SK-N-SH (cell line): ENCODE results near the gene AHNAK2. TPM values are rescaled to one million over a fixed set of nuclear protein-coding genes. Genes with fewer than 3 reads are reported as not detected.
"Not testable (repeated sequence)": the region's sequence is repeated elsewhere in the genome, so short reads cannot be mapped to it uniquely, and the experiment has no call there.

Source experiments
- CTCF ChIA-PET: fragments of 300-600, 350-600 bp; formaldehyde crosslinking; extraction: SDS; loops from one replicate; lab custom pipeline; 2021; lab: Yijun Ruan, JAX
- POLR2A ChIA-PET: fragments of 350-600 bp; sonication (Branson Sonifier 250); formaldehyde crosslinking; extraction: SDS; loops from one replicate; lab custom pipeline; 2020; ENCODE audit warnings: antibody characterized with exemption, inconsistent platforms; lab: Yijun Ruan, JAX
- DNase-seq: peaks from one replicate; pipeline ENCODE4 v3.0.0; 2012
- H2AFZ ChIP-seq: fragments of 200-600 bp; sonication (generic); 2 replicates; pipeline ENCODE4 v1.8.1; 2016; ENCODE audit warnings: antibody characterized with exemption, mild to moderate bottlenecking, low read depth
- H3F3A ChIP-seq: fragments of 200-600 bp; sonication (generic); replicated peaks from 2 replicates; pipeline ENCODE3; 2016; ENCODE audit warnings: antibody characterized with exemption, mild to moderate bottlenecking; ENCODE audit not compliant: insufficient read depth
- H3K27ac ChIP-seq, 2 experiments: fragments of 200-500 bp in 1 of 2; fragments of 200-600 bp in 1 of 2; sonication (Bioruptor generic) in 1 of 2; sonication (generic), shearing (Covaris generic) in 1 of 2; 2 replicates each; pipeline versions ENCODE4 v1.5.1 to v1.6.1; 2014 to 2016; ENCODE audit warnings: low read depth in 2 of 2, inconsistent platforms in 1 of 2, low read length in 1 of 2, mild to moderate bottlenecking in 1 of 2, mixed read lengths in 1 of 2
- H3K27me3 ChIP-seq: fragments of 200-600 bp; sonication (generic), shearing (Covaris generic); 2 replicates; pipeline ENCODE4 v1.6.1; 2016; ENCODE audit warnings: mixed run types; ENCODE audit not compliant: insufficient read depth
- H3K36me3 ChIP-seq, 2 experiments: fragments of 200-500 bp in 1 of 2; fragments of 200-600 bp in 1 of 2; sonication (Bioruptor generic) in 1 of 2; sonication (generic) in 1 of 2; replicated peaks in 1 of 2; 2 replicates each; pipeline versions ENCODE3 to v1.5.1; 2014 to 2016; ENCODE audit warnings: low read length in 1 of 2, mild to moderate bottlenecking in 1 of 2; ENCODE audit not compliant: insufficient read depth in 2 of 2, control insufficient read depth in 1 of 2
- H3K4me1 ChIP-seq, 2 experiments: fragments of 200-500 bp in 1 of 2; fragments of 200-600 bp in 1 of 2; sonication (Bioruptor generic) in 1 of 2; sonication (generic), shearing (Covaris generic) in 1 of 2; 2 replicates each; pipeline versions ENCODE4 v1.5.1 to v1.6.1; 2014 to 2016; ENCODE audit warnings: low read depth in 1 of 2, low read length in 1 of 2, mixed run types in 1 of 2; ENCODE audit not compliant: insufficient read depth in 2 of 2, control insufficient read depth in 1 of 2
- H3K4me2 ChIP-seq: fragments of 200-600 bp; sonication (generic), shearing (Covaris generic); 2 replicates; pipeline ENCODE4 v1.6.1; 2017; ENCODE audit warnings: mixed run types
- H3K4me3 ChIP-seq, 2 experiments: fragments of 200-500 bp in 1 of 2; fragments of 200-600 bp in 1 of 2; sonication (Bioruptor generic) in 1 of 2; sonication (generic), shearing (Covaris generic) in 1 of 2; 2 replicates each; pipeline versions ENCODE4 v1.5.1 to v1.8.1; 2014 to 2016; ENCODE audit warnings: low read depth in 2 of 2, inconsistent platforms in 1 of 2, low read length in 1 of 2, mild to moderate bottlenecking in 1 of 2, mixed read lengths in 1 of 2, moderate library complexity in 1 of 2
- H3K79me2 ChIP-seq: fragments of 200-600 bp; sonication (generic); 2 replicates; pipeline ENCODE4 v1.8.1; 2017; ENCODE audit warnings: mild to moderate bottlenecking; ENCODE audit not compliant: insufficient read depth
- H3K9ac ChIP-seq: fragments of 200-600 bp; sonication (generic); 2 replicates; pipeline ENCODE4 v1.6.1; 2017; ENCODE audit warnings: mixed run types
- H3K9me2 ChIP-seq: fragments of 200-600 bp; sonication (generic); 2 replicates; pipeline ENCODE4 v1.6.1; 2017; ENCODE audit warnings: mixed run types
- H3K9me3 ChIP-seq: fragments of 200-600 bp; sonication (generic); 2 replicates; pipeline ENCODE4 v1.6.1; 2017; ENCODE audit warnings: mixed run types, mild to moderate bottlenecking, moderate library complexity
- H4K20me1 ChIP-seq: fragments of 200-600 bp; sonication (generic); 2 replicates; pipeline ENCODE4 v1.6.1; 2017; ENCODE audit warnings: mild to moderate bottlenecking, mixed run types; ENCODE audit not compliant: insufficient read depth
- CHD2 ChIP-seq: fragments of 150-350 bp; IDR thresholded peaks from 2 replicates; pipeline ENCODE4 v1.6.1; 2018; ENCODE audit warnings: low read length; ENCODE audit not compliant: partially characterized antibody
- EP300 ChIP-seq, 2 experiments: IDR thresholded peaks; 2 replicates each; pipeline versions ENCODE4 v1.4.0 to v1.6.1; 2012; ENCODE audit warnings: borderline replicate concordance in 1 of 2, low read depth in 1 of 2, low read length in 1 of 2
- EZH2phosphoT487 ChIP-seq: fragments of 200-600 bp; sonication (generic); IDR thresholded peaks from 2 replicates; pipeline ENCODE4 v1.6.1; 2017; ENCODE audit warnings: low read depth, mixed run types, mild to moderate bottlenecking, antibody characterized with exemption, moderate library complexity, borderline replicate concordance
- FOSL2 ChIP-seq: IDR thresholded peaks from 2 replicates; pipeline ENCODE4 v1.4.0; 2012; ENCODE audit warnings: low read depth, mild to moderate bottlenecking, moderate library complexity, borderline replicate concordance
- FOXJ3 ChIP-seq: sonication (generic); formaldehyde crosslinking; IDR thresholded peaks from 2 replicates; pipeline ENCODE4 v1.5.1; 2020; ENCODE audit warnings: mild to moderate bottlenecking, missing genetic modification reagents
- GABPA ChIP-seq: IDR thresholded peaks from 2 replicates; pipeline ENCODE4 v1.4.0; 2012; ENCODE audit warnings: low read depth, mild to moderate bottlenecking
- JUND ChIP-seq: IDR thresholded peaks from 2 replicates; pipeline ENCODE4 v1.4.0; 2012
- MEF2A ChIP-seq: IDR thresholded peaks from 2 replicates; pipeline ENCODE4 v1.4.0; 2012; ENCODE audit warnings: low read depth, borderline replicate concordance
- NFIC ChIP-seq: IDR thresholded peaks from 2 replicates; pipeline ENCODE4 v1.4.0; 2012; ENCODE audit warnings: borderline replicate concordance
- RAD21 ChIP-seq: IDR thresholded peaks from 2 replicates; pipeline ENCODE4 v1.6.1; 2012; ENCODE audit warnings: mild to moderate bottlenecking, low read length
- RFX5 ChIP-seq: IDR thresholded peaks from 2 replicates; pipeline ENCODE4 v1.6.1; 2012; ENCODE audit warnings: mild to moderate bottlenecking, improper control_type of control experiment, low read length
- RXRA ChIP-seq: IDR thresholded peaks from 2 replicates; pipeline ENCODE4 v1.4.0; 2012; ENCODE audit warnings: low read depth, mild to moderate bottlenecking, borderline replicate concordance
- TEAD4 ChIP-seq: IDR thresholded peaks from 2 replicates; pipeline ENCODE4 v1.4.0; 2012; ENCODE audit warnings: mild to moderate bottlenecking, borderline replicate concordance; ENCODE audit not compliant: insufficient read depth
- YY1 ChIP-seq: IDR thresholded peaks from 2 replicates; pipeline ENCODE4 v1.4.0; 2012; ENCODE audit warnings: low read depth, mild to moderate bottlenecking
- WGBS: methylation state at CpG from one replicate; pipeline ENCODE4 v1.1.6; 2017; ENCODE audit warnings: low lambda C conversion rate; 5-methylcytosine and 5-hydroxymethylcytosine counted together
- polyA plus RNA-seq, 3 experiments: library from polyadenylated mRNA; depleted of rRNA; stranded (reverse); fragments of >200 nt; gene quantifications; 2 replicates each; pipeline ENCODE4 v1.2.3, GENCODE V29; 2012
- TF ChIP-seq, protein P1 (sequence below): IDR thresholded peaks from 2 replicates; pipeline ENCODE4 v1.4.0; 2012; ENCODE audit warnings: low read depth, borderline replicate concordance
- TF ChIP-seq, protein P2 (sequence below): fragments of 150-350 bp; IDR thresholded peaks from 2 replicates; pipeline ENCODE4 v1.6.1; 2016; ENCODE audit warnings: mild to moderate bottlenecking, low read depth, low read length

Gene AHNAK2
- polyA plus RNA-seq, 1 of the 3 experiments (the other 2 are of a cell fraction) = 33.5 TPM

DNA sequence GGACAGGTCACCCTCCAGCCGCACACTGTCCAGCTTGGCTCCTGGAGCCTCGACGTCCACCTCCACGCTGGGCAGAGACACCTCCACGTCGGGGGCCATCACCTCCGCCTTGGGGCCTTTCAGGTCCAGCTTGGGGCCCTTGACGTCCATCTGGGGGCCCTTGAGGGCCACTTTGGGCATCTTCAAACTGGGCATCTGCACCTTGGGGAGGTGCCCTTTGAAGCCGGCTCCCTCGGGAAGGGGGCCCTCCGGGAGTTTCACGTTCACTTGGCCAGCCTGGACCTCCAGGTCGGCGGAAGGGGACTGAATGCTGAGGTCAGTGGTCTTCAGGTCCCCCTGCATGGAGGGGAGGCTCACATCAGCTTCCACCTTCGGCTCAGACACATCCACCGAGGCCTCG lies 28.2 kb downstream of the AHNAK2 start:
- Histone ChIP-seq H3K4me2 (no peak overlapping the region), H3F3A (no peaks in the 10 kb centered on the region), H4K20me1 (no peaks in the 10 kb centered on the region), H3K79me2 (no peaks in the 10 kb centered on the region), H3K9ac (no peak overlapping the region), H3K36me3 (peaks cover 7 to 24% of the 10 kb centered on the region in 2 experiments), H3K27ac (no peak overlapping the region), H3K9me3 (no peaks in the 10 kb centered on the region), H3K27me3 (no peaks in the 10 kb centered on the region), H2AFZ (no peak overlapping the region), H3K4me1 (no peaks in the 10 kb centered on the region), H3K9me2 (no peaks in the 10 kb centered on the region), H3K4me3 (no peak overlapping the region)
- no peak for DNase-seq
- ChIA-PET CTCF (interaction anchor here (1.3 kb wide), 1 partner anchor 26 kb away, joined by 3 read pairs; no protein-coding TSS in a partner anchor), POLR2A (no interaction called here)
- TF ChIP-seq JUND = no peak
- WGBS = 79% methylated on average over 6 of the region's 17 CpGs

DNA sequence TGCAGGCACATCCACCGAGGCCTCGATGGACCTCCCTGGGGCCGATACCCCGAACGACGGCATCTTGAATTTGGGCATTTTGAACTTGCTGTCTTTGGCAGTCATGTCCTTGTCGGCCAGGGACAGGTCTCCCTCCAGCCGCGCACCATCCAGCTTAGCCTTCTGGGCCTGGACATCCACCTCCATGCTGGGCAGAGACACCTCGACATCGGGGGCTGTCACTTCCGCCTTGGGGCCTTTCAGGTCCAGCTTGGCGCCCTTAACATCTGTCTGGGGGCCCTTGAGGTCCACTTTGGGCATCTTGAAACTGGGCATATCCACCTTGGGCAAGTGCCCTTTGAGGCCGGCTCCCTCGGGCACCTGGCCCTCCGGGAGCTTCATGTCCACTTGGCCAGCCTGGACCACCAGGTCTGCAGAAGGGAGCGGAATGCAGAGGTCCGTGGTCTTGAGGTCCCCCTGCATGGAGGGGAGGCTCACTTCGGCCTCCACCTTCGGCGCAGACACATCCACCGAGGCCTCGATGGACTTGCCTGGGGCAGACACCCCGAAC lies 28.7 kb downstream of the AHNAK2 start:
- H3K36me3 ChIP-seq = peaks cover 4 to 19% of the 10 kb centered on the region in 2 experiments
- H3K4me3 ChIP-seq, H3K9ac ChIP-seq, H3K9me3 ChIP-seq, H3K79me2 ChIP-seq, H3K27ac ChIP-seq, H3F3A ChIP-seq, H3K4me1 ChIP-seq, DNase-seq, H2AFZ ChIP-seq, POLR2A ChIA-PET, H3K27me3 ChIP-seq, H3K9me2 ChIP-seq, H4K20me1 ChIP-seq, H3K4me2 ChIP-seq: not testable (repeated sequence)
- 92% methylated on average over 14 of the region's 24 CpGs for WGBS
- CTCF ChIA-PET = interaction anchor here (1.0 to 1.3 kb wide), 2 partner anchors 24 to 26 kb away, joined by 3 to 4 read pairs; no protein-coding TSS in a partner anchor

DNA sequence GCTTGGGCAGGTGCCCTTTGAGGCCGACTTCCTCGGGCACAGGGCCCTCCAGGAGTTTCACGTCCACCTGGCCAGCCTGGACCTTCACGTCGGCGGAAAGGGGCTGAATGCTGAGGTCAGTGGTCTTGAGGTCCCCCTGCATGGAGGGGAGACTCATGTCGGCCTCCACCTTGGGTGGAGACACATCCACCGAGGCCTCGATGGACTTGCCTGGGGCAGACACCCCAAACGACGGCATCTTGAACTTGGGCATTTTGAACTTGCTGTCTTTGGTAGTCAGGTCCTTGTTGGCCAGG lies 29.5 kb downstream of the AHNAK2 start:
- TF ChIP-seq MEF2A (no peak), CHD2 (no peak), RFX5 (no peak), NFIC (no peak), YY1 (no peak), EP300 (IDR thresholded peaks at IDR 0.05; ENCODE audit: borderline replicate concordance in 1 of 2, low read depth in 1 of 2, low read length in 1 of 2) (no peak), TEAD4 (no peak), GABPA (no peak), RAD21 (no peak), RXRA (no peak), EZH2phosphoT487 (no peak), FOXJ3 (CRISPR knock-in tag) (no peak), FOSL2 (no peak)
- TF ChIP-seq, protein P1, sequence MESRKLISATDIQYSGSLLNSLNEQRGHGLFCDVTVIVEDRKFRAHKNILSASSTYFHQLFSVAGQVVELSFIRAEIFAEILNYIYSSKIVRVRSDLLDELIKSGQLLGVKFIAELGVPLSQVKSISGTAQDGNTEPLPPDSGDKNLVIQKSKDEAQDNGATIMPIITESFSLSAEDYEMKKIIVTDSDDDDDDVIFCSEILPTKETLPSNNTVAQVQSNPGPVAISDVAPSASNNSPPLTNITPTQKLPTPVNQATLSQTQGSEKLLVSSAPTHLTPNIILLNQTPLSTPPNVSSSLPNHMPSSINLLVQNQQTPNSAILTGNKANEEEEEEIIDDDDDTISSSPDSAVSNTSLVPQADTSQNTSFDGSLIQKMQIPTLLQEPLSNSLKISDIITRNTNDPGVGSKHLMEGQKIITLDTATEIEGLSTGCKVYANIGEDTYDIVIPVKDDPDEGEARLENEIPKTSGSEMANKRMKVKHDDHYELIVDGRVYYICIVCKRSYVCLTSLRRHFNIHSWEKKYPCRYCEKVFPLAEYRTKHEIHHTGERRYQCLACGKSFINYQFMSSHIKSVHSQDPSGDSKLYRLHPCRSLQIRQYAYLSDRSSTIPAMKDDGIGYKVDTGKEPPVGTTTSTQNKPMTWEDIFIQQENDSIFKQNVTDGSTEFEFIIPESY = no peak
- TF ChIP-seq, protein P2, sequence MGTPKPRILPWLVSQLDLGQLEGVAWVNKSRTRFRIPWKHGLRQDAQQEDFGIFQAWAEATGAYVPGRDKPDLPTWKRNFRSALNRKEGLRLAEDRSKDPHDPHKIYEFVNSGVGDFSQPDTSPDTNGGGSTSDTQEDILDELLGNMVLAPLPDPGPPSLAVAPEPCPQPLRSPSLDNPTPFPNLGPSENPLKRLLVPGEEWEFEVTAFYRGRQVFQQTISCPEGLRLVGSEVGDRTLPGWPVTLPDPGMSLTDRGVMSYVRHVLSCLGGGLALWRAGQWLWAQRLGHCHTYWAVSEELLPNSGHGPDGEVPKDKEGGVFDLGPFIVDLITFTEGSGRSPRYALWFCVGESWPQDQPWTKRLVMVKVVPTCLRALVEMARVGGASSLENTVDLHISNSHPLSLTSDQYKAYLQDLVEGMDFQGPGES = no peak
- TF ChIP-seq, all 33 proteins: peak for 0
- 90% methylated on average over 7 of the region's 11 CpGs for WGBS

More for the DNA sequence above, 29.5 kb downstream of the AHNAK2 start:
- H3K4me1 ChIP-seq = no peaks in the 10 kb centered on the region
- H2AFZ ChIP-seq = no peak overlapping the region
- H4K20me1 ChIP-seq = no peaks in the 10 kb centered on the region
- no peaks in the 10 kb centered on the region for H3K79me2 ChIP-seq
- no peaks in the 10 kb centered on the region for H3K27me3 ChIP-seq
- no peaks in the 10 kb centered on the region for H3K9me3 ChIP-seq
- H3K36me3 ChIP-seq = peaks cover 4 to 11% of the 10 kb centered on the region in 2 experiments
- no peak for DNase-seq
- no peaks in the 10 kb centered on the region for H3F3A ChIP-seq
- ChIA-PET CTCF (interaction anchor here (0.6 to 1.3 kb wide), 4 partner anchors 14 to 143 kb away, joined by 3 to 4 read pairs (median 4); no protein-coding TSS in a partner anchor), POLR2A (no interaction called here)
- no peak overlapping the region for H3K4me2 ChIP-seq
- H3K9me2 ChIP-seq = no peaks in the 10 kb centered on the region
- H3K9ac ChIP-seq = no peak overlapping the region
- no peak overlapping the region for H3K4me3 ChIP-seq
- no peak overlapping the region for H3K27ac ChIP-seq
